ENCODE data around the gene MT2A.

DNA sequence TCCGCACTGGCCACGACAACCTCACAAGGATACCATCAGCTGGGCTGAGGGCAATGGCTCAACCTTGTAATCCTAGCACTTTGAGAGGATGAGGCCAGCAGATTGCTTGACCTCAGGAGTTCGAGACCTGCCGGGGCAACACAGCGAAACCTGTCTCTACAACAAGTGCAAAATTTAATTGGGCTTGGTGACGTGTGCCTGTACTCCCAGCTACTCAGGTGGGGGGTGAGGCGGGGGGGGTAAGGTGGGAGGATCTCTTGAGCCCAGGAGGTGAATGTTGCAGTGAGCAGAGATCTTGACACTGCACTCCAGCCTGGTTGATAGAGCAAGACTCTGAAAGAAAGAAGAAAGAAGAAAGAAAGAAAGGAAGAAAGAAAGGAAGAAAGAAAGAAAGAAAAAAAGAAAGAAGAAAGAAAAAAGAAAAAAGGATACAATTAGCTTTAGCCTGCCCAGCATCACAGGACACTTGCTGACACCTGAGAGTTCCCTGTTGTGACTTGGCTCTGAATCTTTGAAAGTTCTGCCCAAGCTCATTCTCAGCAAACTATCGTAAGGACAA, 12.0 kb downstream of the MT2A start:
- TF ChIP-seq, protein P1, sequence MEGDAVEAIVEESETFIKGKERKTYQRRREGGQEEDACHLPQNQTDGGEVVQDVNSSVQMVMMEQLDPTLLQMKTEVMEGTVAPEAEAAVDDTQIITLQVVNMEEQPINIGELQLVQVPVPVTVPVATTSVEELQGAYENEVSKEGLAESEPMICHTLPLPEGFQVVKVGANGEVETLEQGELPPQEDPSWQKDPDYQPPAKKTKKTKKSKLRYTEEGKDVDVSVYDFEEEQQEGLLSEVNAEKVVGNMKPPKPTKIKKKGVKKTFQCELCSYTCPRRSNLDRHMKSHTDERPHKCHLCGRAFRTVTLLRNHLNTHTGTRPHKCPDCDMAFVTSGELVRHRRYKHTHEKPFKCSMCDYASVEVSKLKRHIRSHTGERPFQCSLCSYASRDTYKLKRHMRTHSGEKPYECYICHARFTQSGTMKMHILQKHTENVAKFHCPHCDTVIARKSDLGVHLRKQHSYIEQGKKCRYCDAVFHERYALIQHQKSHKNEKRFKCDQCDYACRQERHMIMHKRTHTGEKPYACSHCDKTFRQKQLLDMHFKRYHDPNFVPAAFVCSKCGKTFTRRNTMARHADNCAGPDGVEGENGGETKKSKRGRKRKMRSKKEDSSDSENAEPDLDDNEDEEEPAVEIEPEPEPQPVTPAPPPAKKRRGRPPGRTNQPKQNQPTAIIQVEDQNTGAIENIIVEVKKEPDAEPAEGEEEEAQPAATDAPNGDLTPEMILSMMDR (IDR thresholded peaks at IDR 0.05), result no peak
- TF ChIP-seq POLR2A (IDR thresholded peaks at IDR 0.05), result no peak
